HepG2 (cell line): ENCODE data around the gene FAM3B. TPM values are rescaled to one million over a fixed set of nuclear protein-coding genes. Genes with fewer than 3 reads are reported as not detected.

Source experiments
- BCL3 ChIP-seq: sonication (generic); formaldehyde crosslinking; IDR thresholded peaks from 2 replicates; pipeline ENCODE4 v1.5.1; 2020; ENCODE audit warnings: mild to moderate bottlenecking, missing genetic modification reagents, moderate library complexity
- BORCS8-MEF2B ChIP-seq: sonication (generic); formaldehyde crosslinking; IDR thresholded peaks from 2 replicates; pipeline ENCODE4 v1.8.0; 2022; ENCODE audit warnings: mild to moderate bottlenecking, missing genetic modification reagents
- GTF3A ChIP-seq: sonication (generic); formaldehyde crosslinking; conservative IDR thresholded peaks from 2 replicates; pipeline ENCODE4 v1.4.0; 2020; ENCODE audit warnings: mild to moderate bottlenecking, missing genetic modification reagents
- HCFC1 ChIP-seq: fragments of 150-350 bp; IDR thresholded peaks from 2 replicates; pipeline ENCODE4 v1.6.1; 2014; ENCODE audit warnings: low read depth, low read length
- HOXA3 ChIP-seq: sonication (generic); formaldehyde crosslinking; IDR thresholded peaks from 2 replicates; pipeline ENCODE4 v1.5.0; 2020; ENCODE audit warnings: missing genetic modification reagents
- KLF16 ChIP-seq, 2 experiments: sonication (generic) in 1 of 2; formaldehyde crosslinking in 1 of 2; IDR thresholded peaks; 2 replicates each; pipeline versions ENCODE4 v1.6.1 to v1.8.0; 2016 to 2023; ENCODE audit warnings: missing genetic modification reagents in 2 of 2, missing compliant biosample characterization in 1 of 2
- MXD3 ChIP-seq: IDR thresholded peaks from 2 replicates; pipeline ENCODE4 v1.6.1; 2016; ENCODE audit warnings: mild to moderate bottlenecking, missing biosample characterization, missing genetic modification reagents
- ZBTB1 ChIP-seq: sonication (generic); formaldehyde crosslinking; IDR thresholded peaks from 2 replicates; pipeline ENCODE4 v1.4.0; 2020; ENCODE audit warnings: missing genetic modification reagents, borderline replicate concordance
- ZBTB43 ChIP-seq: sonication (generic); formaldehyde crosslinking; conservative IDR thresholded peaks from 2 replicates; pipeline ENCODE4 v1.4.0; 2020; ENCODE audit warnings: missing genetic modification reagents
- ZFP36L1 ChIP-seq: sonication (generic); formaldehyde crosslinking; IDR thresholded peaks from 2 replicates; pipeline ENCODE4 v1.8.0; 2022; ENCODE audit warnings: mild to moderate bottlenecking, missing genetic modification reagents, moderate library complexity
- ZHX1 ChIP-seq: sonication (generic); formaldehyde crosslinking; IDR thresholded peaks from 2 replicates; pipeline ENCODE4 v1.8.1; 2022; ENCODE audit warnings: low read depth, mild to moderate bottlenecking, missing genetic modification reagents
- ZNF264 ChIP-seq: sonication (generic); formaldehyde crosslinking; IDR thresholded peaks from 2 replicates; pipeline ENCODE4 v1.4.0; 2020; ENCODE audit warnings: missing genetic modification reagents
- ZNF3 ChIP-seq: IDR thresholded peaks from 2 replicates; pipeline ENCODE4 v1.7.0; 2017; ENCODE audit warnings: inconsistent platforms
- ZNF562 ChIP-seq: sonication (generic); formaldehyde crosslinking; IDR thresholded peaks from 2 replicates; pipeline ENCODE4 v1.8.0; 2022; ENCODE audit warnings: missing genetic modification reagents, borderline replicate concordance
- polyA plus RNA-seq, 8 experiments: library from polyadenylated mRNA; depleted of rRNA in 3 of 8; stranded (reverse) in 7 of 8; unstranded in 1 of 8; fragments of >200 nt; fragmentation: Illumina TruSeq in 4 of 8; extraction: Trizol in 4 of 8; gene quantifications; 2 replicates each; pipeline versions ENCODE4 v1.2.1 to v1.2.3, GENCODE V29; 2011 to 2016; ENCODE audit warnings: low read depth in 4 of 8, missing spikeins in 1 of 8, mixed read lengths in 1 of 8; ENCODE audit not compliant: insufficient read depth in 1 of 8
- total RNA-seq, 5 experiments: library from RNA; depleted of rRNA; stranded (reverse); fragments of >200 nt; fragmentation: Illumina TruSeq; extraction: Trizol; gene quantifications; 2 replicates each; pipeline ENCODE4 v1.2.3, GENCODE V29; 2016; ENCODE audit warnings: low read depth in 1 of 5
- TF ChIP-seq, protein P1 (sequence below): IDR thresholded peaks from 2 replicates; pipeline ENCODE4 v1.6.1; 2016; ENCODE audit warnings: missing biosample characterization, missing genetic modification reagents, low read depth
- TF ChIP-seq, protein P2 (sequence below): sonication (generic); formaldehyde crosslinking; IDR thresholded peaks from 2 replicates; pipeline ENCODE4 v1.4.0; 2020; ENCODE audit warnings: mild to moderate bottlenecking, missing genetic modification reagents

Gene FAM3B
- total and polyA plus RNA-seq, 2 of the 13 experiments (the other 11 are each of a cell fraction or from before 2014, with no cell fraction given): 46.5 to 62.0 TPM

GRCh38 chr21:41322496-41323382 is 6.1 kb downstream of the FAM3B start (continued):
- TF ChIP-seq ZNF264 (peak; percentile 79), GTF3A (CRISPR knock-in tag) (no peak), ZNF3 (CRISPR knock-in tag) (no peak), ZHX1 (CRISPR knock-in tag) (peak; percentile 14; the same call in 1 of the 2 replicates), BCL3 (CRISPR knock-in tag) (no peak), ZBTB1 (CRISPR knock-in tag) (no peak), HOXA3 (CRISPR knock-in tag) (peak; percentile 64; the same call in 1 of the 2 replicates), ZFP36L1 (no peak), KLF16 (CRISPR knock-in tag; IDR thresholded peaks at IDR 0.05) (peak in 1 of 2 experiments; percentile 74; a peak in 1 of 4 replicates), ZNF562 (CRISPR knock-in tag) (no peak), MXD3 (CRISPR knock-in tag) (no peak), HCFC1 (no peak), BORCS8-MEF2B (peak; percentile 42), ZBTB43 (CRISPR knock-in tag) (0 out of 2 replicates have a peak, but pooled peaks have one; percentile 66)
- TF ChIP-seq, protein P1, sequence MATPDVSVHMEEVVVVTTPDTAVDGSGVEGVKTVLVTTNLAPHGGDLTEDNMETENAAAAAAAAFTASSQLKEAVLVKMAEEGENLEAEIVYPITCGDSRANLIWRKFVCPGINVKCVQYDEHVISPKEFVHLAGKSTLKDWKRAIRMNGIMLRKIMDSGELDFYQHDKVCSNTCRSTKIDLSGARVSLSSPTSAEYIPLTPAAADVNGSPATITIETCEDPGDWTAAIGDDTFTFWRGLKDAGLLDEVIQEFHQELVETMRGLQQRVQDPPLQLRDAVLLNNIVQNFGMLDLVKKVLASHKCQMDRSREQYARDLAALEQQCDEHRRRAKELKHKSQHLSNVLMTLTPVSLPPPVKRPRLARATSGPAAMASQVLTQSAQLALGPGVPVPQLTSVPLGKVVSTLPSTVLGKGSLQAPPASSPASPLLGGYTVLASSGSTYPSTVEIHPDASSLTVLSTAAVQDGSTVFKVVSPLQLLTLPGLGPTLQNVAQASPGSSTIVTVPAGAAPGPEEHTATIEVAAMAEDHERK: no peak
- TF ChIP-seq, protein P2, sequence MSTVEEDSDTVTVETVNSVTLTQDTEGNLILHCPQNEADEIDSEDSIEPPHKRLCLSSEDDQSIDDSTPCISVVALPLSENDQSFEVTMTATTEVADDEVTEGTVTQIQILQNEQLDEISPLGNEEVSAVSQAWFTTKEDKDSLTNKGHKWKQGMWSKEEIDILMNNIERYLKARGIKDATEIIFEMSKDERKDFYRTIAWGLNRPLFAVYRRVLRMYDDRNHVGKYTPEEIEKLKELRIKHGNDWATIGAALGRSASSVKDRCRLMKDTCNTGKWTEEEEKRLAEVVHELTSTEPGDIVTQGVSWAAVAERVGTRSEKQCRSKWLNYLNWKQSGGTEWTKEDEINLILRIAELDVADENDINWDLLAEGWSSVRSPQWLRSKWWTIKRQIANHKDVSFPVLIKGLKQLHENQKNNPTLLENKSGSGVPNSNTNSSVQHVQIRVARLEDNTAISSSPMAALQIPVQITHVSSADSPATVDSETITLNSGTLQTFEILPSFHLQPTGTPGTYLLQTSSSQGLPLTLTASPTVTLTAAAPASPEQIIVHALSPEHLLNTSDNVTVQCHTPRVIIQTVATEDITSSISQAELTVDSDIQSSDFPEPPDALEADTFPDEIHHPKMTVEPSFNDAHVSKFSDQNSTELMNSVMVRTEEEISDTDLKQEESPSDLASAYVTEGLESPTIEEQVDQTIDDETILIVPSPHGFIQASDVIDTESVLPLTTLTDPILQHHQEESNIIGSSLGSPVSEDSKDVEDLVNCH: no peak
